Measurements from ENCODE around the gene KIAA0753.

DNA sequence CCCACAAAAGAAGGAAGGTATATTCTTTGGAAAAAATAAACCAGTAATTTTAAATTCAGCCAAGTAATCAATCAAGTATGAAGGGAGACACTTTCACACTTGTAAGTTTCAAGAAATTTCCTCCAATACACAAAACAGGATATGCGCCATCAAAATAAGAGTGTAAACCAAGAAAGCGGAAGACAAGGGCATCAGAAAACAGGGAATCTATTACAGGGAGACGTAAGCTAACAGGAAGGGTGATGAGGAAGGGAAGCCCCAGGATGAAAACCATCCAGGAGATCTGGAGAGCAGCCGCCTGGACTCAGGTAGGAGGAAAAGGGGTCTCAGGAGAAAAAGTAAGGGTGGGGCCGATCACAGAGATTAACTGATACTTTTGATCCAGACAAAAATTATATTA, 52.3 kb downstream of the KIAA0753 start:
- TF ChIP-seq NFIC (IDR thresholded peaks at IDR 0.05; ENCODE audit: borderline replicate concordance) (no peak), POLR2AphosphoS5 (IDR thresholded peaks at IDR 0.05; ENCODE audit: low read depth, low read length) (no peak), SIN3A (IDR thresholded peaks at IDR 0.05; ENCODE audit: borderline replicate concordance, low read depth, low read length) (no peak), CHD2 (IDR thresholded peaks at IDR 0.05; ENCODE audit: low read length, partially characterized antibody) (no peak), FOSL2 (IDR thresholded peaks at IDR 0.05; ENCODE audit: borderline replicate concordance, low read depth) (no peak), MXI1 (IDR thresholded peaks at IDR 0.05; ENCODE audit: low read depth, low read length) (no peak), MEF2A (IDR thresholded peaks at IDR 0.05; ENCODE audit: borderline replicate concordance, low read depth) (no peak)
- TF ChIP-seq, protein P1, sequence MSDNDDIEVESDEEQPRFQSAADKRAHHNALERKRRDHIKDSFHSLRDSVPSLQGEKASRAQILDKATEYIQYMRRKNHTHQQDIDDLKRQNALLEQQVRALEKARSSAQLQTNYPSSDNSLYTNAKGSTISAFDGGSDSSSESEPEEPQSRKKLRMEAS (IDR thresholded peaks at IDR 0.05; ENCODE audit: low read depth) = no peak
- TF ChIP-seq, protein P2, sequence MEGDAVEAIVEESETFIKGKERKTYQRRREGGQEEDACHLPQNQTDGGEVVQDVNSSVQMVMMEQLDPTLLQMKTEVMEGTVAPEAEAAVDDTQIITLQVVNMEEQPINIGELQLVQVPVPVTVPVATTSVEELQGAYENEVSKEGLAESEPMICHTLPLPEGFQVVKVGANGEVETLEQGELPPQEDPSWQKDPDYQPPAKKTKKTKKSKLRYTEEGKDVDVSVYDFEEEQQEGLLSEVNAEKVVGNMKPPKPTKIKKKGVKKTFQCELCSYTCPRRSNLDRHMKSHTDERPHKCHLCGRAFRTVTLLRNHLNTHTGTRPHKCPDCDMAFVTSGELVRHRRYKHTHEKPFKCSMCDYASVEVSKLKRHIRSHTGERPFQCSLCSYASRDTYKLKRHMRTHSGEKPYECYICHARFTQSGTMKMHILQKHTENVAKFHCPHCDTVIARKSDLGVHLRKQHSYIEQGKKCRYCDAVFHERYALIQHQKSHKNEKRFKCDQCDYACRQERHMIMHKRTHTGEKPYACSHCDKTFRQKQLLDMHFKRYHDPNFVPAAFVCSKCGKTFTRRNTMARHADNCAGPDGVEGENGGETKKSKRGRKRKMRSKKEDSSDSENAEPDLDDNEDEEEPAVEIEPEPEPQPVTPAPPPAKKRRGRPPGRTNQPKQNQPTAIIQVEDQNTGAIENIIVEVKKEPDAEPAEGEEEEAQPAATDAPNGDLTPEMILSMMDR (IDR thresholded peaks at IDR 0.05) = no peak
- TF ChIP-seq, protein P3, sequence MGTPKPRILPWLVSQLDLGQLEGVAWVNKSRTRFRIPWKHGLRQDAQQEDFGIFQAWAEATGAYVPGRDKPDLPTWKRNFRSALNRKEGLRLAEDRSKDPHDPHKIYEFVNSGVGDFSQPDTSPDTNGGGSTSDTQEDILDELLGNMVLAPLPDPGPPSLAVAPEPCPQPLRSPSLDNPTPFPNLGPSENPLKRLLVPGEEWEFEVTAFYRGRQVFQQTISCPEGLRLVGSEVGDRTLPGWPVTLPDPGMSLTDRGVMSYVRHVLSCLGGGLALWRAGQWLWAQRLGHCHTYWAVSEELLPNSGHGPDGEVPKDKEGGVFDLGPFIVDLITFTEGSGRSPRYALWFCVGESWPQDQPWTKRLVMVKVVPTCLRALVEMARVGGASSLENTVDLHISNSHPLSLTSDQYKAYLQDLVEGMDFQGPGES (IDR thresholded peaks at IDR 0.05; ENCODE audit: low read depth, low read length) = no peak

Data from SK-N-SH (cell line).